Gastroesophageal sphincter (tissue), 4 donors: ENCODE results near the gene MPG. TPM values are rescaled to one million over a fixed set of nuclear protein-coding genes. Genes with fewer than 3 reads are reported as not detected.

ENCODE experiments used
- ATAC-seq: fragments of 150-250 bp; one replicate; pipeline ENCODE4 v1.9.1; 2016; ENCODE audit warnings: mild to moderate bottlenecking, moderate library complexity
- H3K27ac ChIP-seq, 4 donors: fragments of 200-600 bp; sonication (generic) in 3 of 4; 1 replicate in 3 of 4; 2 replicates in 1 of 4; pipeline ENCODE4 v1.5.1; 2016 to 2019
- H3K27me3 ChIP-seq: fragments of 200-600 bp; sonication (generic); one replicate; pipeline ENCODE4 v1.5.1; 2019
- H3K36me3 ChIP-seq, 2 donors: fragments of 200-600 bp; sonication (generic); one replicate each; pipeline ENCODE4 v1.5.1; 2019; ENCODE audit warnings: control low read depth in 1 of 2
- H3K4me1 ChIP-seq, 3 donors: fragments of 200-600 bp; sonication (generic); 1 replicate in 2 of 3; 2 replicates in 1 of 3; pipeline ENCODE4 v1.5.1; 2016 to 2019; ENCODE audit warnings: control low read depth in 2 of 3
- H3K4me3 ChIP-seq, 2 donors: fragments of 200-600 bp; sonication (generic); one replicate each; pipeline ENCODE4 v1.5.1; 2019; ENCODE audit warnings: mild to moderate bottlenecking in 1 of 2, moderate library complexity in 1 of 2
- H3K9me3 ChIP-seq, 3 donors: fragments of 200-600 bp; sonication (generic); one replicate each; pipeline ENCODE4 v1.5.1; 2017 to 2019; ENCODE audit warnings: control low read depth in 2 of 3
- EP300 ChIP-seq: sonication (generic); formaldehyde crosslinking; IDR thresholded peaks from one replicate; pipeline ENCODE4 v1.6.1; 2017; ENCODE audit warnings: antibody characterized with exemption, mild to moderate bottlenecking
- POLR2A ChIP-seq, 2 donors: fragments of 450-650 bp; IDR thresholded peaks; one replicate each; pipeline ENCODE4 v1.6.1; 2017; ENCODE audit warnings: antibody characterized with exemption in 2 of 2, mild to moderate bottlenecking in 2 of 2, moderate library complexity in 1 of 2
- POLR2AphosphoS5 ChIP-seq: sonication (generic); formaldehyde crosslinking; IDR thresholded peaks from one replicate; pipeline ENCODE4 v1.6.1; 2017; ENCODE audit warnings: antibody characterized with exemption
- WGBS, 2 donors: methylation state at CpG; one replicate each; pipeline ENCODE4 v1.1.5; 2018; ENCODE audit warnings: low coverage in 1 of 2; 5-methylcytosine and 5-hydroxymethylcytosine counted together
- total RNA-seq, 4 donors: library from RNA; depleted of rRNA; stranded (reverse); fragments of >200 nt; gene quantifications; one replicate each; pipeline ENCODE4 v1.1.0, GENCODE V29; 2016
- TF ChIP-seq, protein P1 (sequence below), 4 experiments: fragments of 200-600 bp in 2 of 4; fragments of 450-650 bp in 2 of 4; sonication (generic) in 1 of 4; IDR thresholded peaks; one replicate each; pipeline ENCODE4 v1.5.1; 2017 to 2019; ENCODE audit warnings: antibody characterized with exemption in 4 of 4, mild to moderate bottlenecking in 2 of 4, moderate library complexity in 2 of 4

The MPG gene
- total RNA-seq, 4 donors from 2014 or later: 57.4 to 114 (median 92.4) TPM

DNA sequence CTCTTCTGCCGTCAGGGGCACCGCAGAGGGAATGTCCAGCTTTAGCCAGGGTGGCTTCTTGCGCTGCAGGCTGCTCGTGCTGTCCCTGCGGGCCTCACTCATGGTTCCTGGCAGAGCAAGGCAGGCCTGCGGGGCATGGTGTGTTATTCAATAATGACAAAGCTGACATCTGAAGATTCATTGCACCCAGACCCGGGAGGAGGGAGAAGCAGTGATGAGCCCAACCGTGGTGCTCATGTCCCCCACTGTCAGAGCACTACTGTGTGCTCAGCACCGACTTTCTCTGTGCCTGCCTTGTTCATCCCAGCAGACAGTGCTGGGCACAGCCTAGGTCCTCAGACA lies 13.1 kb upstream of the MPG start:
- peaks cover 0 to 52% of the 10 kb centered on the region in 2 donors for H3K36me3 ChIP-seq
- no peak overlapping the region for H3K4me3 ChIP-seq
- ATAC-seq: no peak
- TF ChIP-seq POLR2AphosphoS5 (no peak), POLR2A (IDR thresholded peaks at IDR 0.05) (no peak), EP300 (no peak)
- TF ChIP-seq, protein P1, sequence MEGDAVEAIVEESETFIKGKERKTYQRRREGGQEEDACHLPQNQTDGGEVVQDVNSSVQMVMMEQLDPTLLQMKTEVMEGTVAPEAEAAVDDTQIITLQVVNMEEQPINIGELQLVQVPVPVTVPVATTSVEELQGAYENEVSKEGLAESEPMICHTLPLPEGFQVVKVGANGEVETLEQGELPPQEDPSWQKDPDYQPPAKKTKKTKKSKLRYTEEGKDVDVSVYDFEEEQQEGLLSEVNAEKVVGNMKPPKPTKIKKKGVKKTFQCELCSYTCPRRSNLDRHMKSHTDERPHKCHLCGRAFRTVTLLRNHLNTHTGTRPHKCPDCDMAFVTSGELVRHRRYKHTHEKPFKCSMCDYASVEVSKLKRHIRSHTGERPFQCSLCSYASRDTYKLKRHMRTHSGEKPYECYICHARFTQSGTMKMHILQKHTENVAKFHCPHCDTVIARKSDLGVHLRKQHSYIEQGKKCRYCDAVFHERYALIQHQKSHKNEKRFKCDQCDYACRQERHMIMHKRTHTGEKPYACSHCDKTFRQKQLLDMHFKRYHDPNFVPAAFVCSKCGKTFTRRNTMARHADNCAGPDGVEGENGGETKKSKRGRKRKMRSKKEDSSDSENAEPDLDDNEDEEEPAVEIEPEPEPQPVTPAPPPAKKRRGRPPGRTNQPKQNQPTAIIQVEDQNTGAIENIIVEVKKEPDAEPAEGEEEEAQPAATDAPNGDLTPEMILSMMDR (IDR thresholded peaks at IDR 0.05): no peak
- no peaks in the 10 kb centered on the region for H3K9me3 ChIP-seq
- no peaks in the 10 kb centered on the region for H3K27me3 ChIP-seq
- peaks cover 0 to 53% (median 34%) of the 10 kb centered on the region in 3 donors for H3K4me1 ChIP-seq
- WGBS, 2 donors: 49% methylated on average over 3 of the region's 9 CpGs; no CpG with 5 or more reads in 1 of the 2 donors
- no peak overlapping the region for H3K27ac ChIP-seq

DNA sequence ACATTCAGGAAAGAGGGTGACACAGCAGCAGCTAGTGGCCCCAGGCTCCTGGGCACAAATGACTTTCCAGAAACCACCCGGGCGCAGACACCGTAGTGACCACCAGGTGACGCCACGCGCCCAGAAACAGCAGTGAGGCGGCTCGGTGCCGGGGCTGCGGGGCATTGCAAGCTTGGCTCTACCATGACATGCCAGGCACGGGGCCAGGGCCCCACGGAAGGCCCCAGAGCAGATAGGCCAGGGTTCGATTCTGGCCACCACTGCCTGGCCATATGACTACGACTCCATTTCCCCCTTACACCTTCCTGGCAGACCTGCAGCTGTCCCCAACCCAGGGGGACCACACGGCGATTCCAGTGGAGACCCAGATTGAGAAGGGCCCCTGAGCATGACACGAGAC lies 12.3 kb upstream of the MPG start:
- no CpG with 5 or more reads among the region's 17 CpGs for WGBS, 2 donors
- no peak for TF ChIP-seq EP300
- no peak for TF ChIP-seq POLR2A (IDR thresholded peaks at IDR 0.05)
- TF ChIP-seq POLR2AphosphoS5: peak; percentile 36
- TF ChIP-seq, protein P1 (IDR thresholded peaks at IDR 0.05): peak in 3 of 4 experiments; percentile 96 to 99 (median 98)
- Histone ChIP-seq H3K27ac (peak overlapping the region in 1 of 4 donors; percentile 93), H3K4me1 (peaks cover 0 to 61% (median 42%) of the 10 kb centered on the region in 3 donors), H3K9me3 (no peaks in the 10 kb centered on the region), H3K36me3 (peaks cover 0 to 43% of the 10 kb centered on the region in 2 donors), H3K27me3 (no peaks in the 10 kb centered on the region), H3K4me3 (no peak overlapping the region)
- ATAC-seq: peak; percentile 60

DNA sequence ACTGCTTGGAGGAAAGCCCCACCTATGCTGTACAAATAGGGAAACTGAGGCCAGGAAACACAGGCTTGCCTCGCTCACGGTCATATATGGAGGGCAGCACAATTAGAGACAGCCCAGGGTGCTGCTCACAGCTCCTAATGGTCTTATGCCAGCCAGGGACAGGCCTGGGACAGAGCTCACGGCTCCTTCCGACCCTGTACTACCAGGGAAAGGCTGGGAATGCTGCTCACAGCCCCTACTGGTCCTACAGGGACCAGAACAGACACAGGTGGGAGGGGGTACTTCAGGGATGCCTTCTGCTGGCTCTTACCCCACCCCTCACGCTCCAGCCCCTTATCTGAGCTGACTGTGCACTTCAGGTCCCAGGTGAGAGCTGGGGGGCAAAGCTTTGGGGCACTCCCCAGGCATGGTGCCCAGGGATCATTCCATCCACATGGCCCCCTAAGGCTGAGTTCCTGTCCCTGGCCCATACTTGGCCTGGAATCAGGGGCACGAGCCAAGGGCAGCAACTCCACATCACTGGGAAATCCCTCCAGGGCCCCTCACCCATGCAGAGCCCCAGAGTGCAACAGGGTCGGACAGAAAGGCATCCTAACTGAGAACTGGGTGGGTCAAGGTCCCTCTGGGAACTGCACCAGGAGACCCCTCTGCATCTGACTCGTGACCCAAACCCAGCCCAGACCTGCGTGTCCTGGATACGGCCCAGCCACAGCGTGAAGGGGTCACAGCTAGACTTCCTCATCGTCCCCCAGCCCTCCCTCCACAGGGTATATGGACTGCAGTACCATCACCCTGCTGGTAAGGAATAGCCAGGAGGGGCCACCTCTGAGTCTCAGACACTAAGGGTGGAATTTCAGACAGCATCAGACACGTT lies 11.5 kb upstream of the MPG start:
- Histone ChIP-seq H3K9me3 (no peaks in the 10 kb centered on the region), H3K4me3 (no peak overlapping the region), H3K27me3 (no peaks in the 10 kb centered on the region), H3K36me3 (peaks cover 0 to 35% of the 10 kb centered on the region in 2 donors), H3K27ac (peak overlapping the region in 3 of 4 donors; percentile 38 to 93 (median 53)), H3K4me1 (peaks cover 0 to 69% (median 49%) of the 10 kb centered on the region in 3 donors)
- no peak for ATAC-seq
- TF ChIP-seq EP300 (no peak), POLR2AphosphoS5 (no peak), POLR2A (IDR thresholded peaks at IDR 0.05) (no peak)
- TF ChIP-seq, protein P1 (IDR thresholded peaks at IDR 0.05): no peak
- WGBS, 2 donors: no CpG with 5 or more reads among the region's 13 CpGs

DNA sequence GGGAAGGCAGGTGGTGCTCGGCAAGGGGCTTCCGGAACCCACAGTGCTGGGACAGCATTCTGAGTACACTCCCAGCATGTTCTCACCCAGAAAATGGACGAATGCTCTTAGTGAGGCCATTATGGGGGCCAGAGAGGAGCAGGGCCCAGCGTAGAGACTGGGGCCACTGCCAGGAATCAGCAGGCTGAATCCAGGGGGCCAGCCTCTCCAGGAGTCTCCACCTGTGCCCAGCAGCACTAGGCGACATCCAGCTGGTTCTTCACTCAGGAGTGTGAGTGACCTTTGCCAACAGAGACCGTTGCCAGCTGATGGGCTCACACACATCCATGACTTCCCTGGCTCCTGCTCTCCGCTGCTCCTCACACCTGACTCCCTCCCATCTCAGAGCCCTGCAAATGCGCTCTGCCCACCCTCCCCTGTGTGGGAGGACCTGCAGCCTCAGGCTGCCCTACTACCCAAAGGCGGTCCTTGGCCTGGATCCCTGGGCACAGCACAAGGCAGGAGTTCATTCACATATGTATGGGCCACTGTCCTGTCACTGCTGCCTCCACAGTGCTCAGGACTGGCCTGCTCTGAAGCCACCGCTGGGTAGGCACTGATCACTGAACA lies 10.7 kb upstream of the MPG start:
- H3K4me1 ChIP-seq: peaks cover 0 to 73% (median 49%) of the 10 kb centered on the region in 3 donors
- H3K27ac ChIP-seq: peak overlapping the region in 3 of 4 donors; percentile 38 to 93 (median 53)
- ATAC-seq: no peak
- no peaks in the 10 kb centered on the region for H3K27me3 ChIP-seq
- 60 to 80% methylated on average over 2 of the region's 10 CpGs for WGBS, 2 donors
- no peak overlapping the region for H3K4me3 ChIP-seq
- TF ChIP-seq, protein P1 (IDR thresholded peaks at IDR 0.05): no peak
- TF ChIP-seq POLR2AphosphoS5 (no peak), EP300 (no peak), POLR2A (IDR thresholded peaks at IDR 0.05) (no peak)
- no peaks in the 10 kb centered on the region for H3K9me3 ChIP-seq
- H3K36me3 ChIP-seq: peaks cover 0 to 28% of the 10 kb centered on the region in 2 donors
